HEK293 (cell line): Measurements from ENCODE around the gene DSCAML1.

Source experiments
- CTCF ChIA-PET: fragments of 350-600 bp; formaldehyde crosslinking; extraction: SDS; loops from one replicate; lab custom pipeline; 2021; ENCODE audit warnings: antibody characterized with exemption; lab: Yijun Ruan, JAX
- POLR2A ChIA-PET: fragments of 300-600 bp; formaldehyde crosslinking; extraction: SDS; loops from one replicate; lab custom pipeline; 2020; ENCODE audit warnings: antibody characterized with exemption, inconsistent platforms; lab: Yijun Ruan, JAX
- H3K27ac ChIP-seq: fragments of 200-500 bp; sonication (Bioruptor generic); 2 replicates; pipeline ENCODE4 v1.5.1; 2014; ENCODE audit warnings: low read depth, low read length, control low read depth, inconsistent platforms; ENCODE audit errors: extremely low read depth
- H3K36me3 ChIP-seq, 2 experiments: fragments of 200-500 bp in 1 of 2; sonication (Bioruptor generic) in 1 of 2; 1 replicate in 1 of 2; 2 replicates in 1 of 2; pipeline ENCODE4 v1.5.1; 2014 to 2017; ENCODE audit warnings: inconsistent platforms in 2 of 2, low read length in 2 of 2; ENCODE audit not compliant: control insufficient read depth in 2 of 2, insufficient read depth in 1 of 2
- H3K4me1 ChIP-seq: fragments of 200-500 bp; sonication (Bioruptor generic); 2 replicates; pipeline ENCODE4 v1.5.1; 2014; ENCODE audit warnings: mild to moderate bottlenecking, low read length, inconsistent platforms; ENCODE audit not compliant: control insufficient read depth, insufficient read depth
- H3K4me3 ChIP-seq: 2 replicates; pipeline ENCODE4 v1.5.1; 2011; ENCODE audit warnings: low read depth, mild to moderate bottlenecking, control low read depth, low read length, moderate library complexity
- H3K9me3 ChIP-seq: fragments of 200-500 bp; sonication (Bioruptor generic); 2 replicates; pipeline ENCODE4 v1.5.1; 2014; ENCODE audit warnings: low read depth, low read length, inconsistent platforms; ENCODE audit not compliant: control insufficient read depth, insufficient read depth
- PRDM4 ChIP-seq: fragments of 450-650 bp; formaldehyde crosslinking; IDR thresholded peaks from 2 replicates; pipeline ENCODE4 v1.5.1; 2017; ENCODE audit warnings: missing biosample characterization, missing genetic modification characterization
- ZNF121 ChIP-seq: fragments of 450-650 bp; formaldehyde crosslinking; IDR thresholded peaks from 2 replicates; pipeline ENCODE4 v1.5.1; 2016; ENCODE audit warnings: missing biosample characterization, missing genetic modification characterization
- ZNF16 ChIP-seq: fragments of 450-650 bp; formaldehyde crosslinking; IDR thresholded peaks from 2 replicates; pipeline ENCODE4 v1.5.1; 2016; ENCODE audit warnings: low read depth, missing biosample characterization, missing genetic modification characterization
- ZNF19 ChIP-seq: fragments of 450-650 bp; formaldehyde crosslinking; IDR thresholded peaks from 2 replicates; pipeline ENCODE4; 2016; ENCODE audit warnings: missing biosample characterization, missing genetic modification characterization, low read depth
- ZNF2 ChIP-seq: fragments of 450-650 bp; formaldehyde crosslinking; IDR thresholded peaks from 2 replicates; pipeline ENCODE4 v1.5.1; 2016; ENCODE audit warnings: missing biosample characterization, missing genetic modification characterization
- ZNF23 ChIP-seq: fragments of 450-650 bp; formaldehyde crosslinking; IDR thresholded peaks from 2 replicates; pipeline ENCODE4 v1.5.1; 2016; ENCODE audit warnings: missing biosample characterization, missing genetic modification characterization, borderline replicate concordance
- ZNF266 ChIP-seq: fragments of 450-650 bp; formaldehyde crosslinking; IDR thresholded peaks from 2 replicates; pipeline ENCODE4 v1.5.1; 2016; ENCODE audit warnings: missing biosample characterization, missing genetic modification characterization, low read depth
- ZNF324 ChIP-seq: fragments of 450-650 bp; formaldehyde crosslinking; IDR thresholded peaks from 2 replicates; pipeline ENCODE4 v1.5.1; 2016; ENCODE audit warnings: missing biosample characterization, missing genetic modification characterization
- ZNF335 ChIP-seq: fragments of 450-650 bp; formaldehyde crosslinking; conservative IDR thresholded peaks from 2 replicates; pipeline ENCODE4 v1.5.1; 2016; ENCODE audit warnings: missing biosample characterization, missing genetic modification characterization
- ZNF37A ChIP-seq: fragments of 450-650 bp; IDR thresholded peaks from 2 replicates; pipeline ENCODE4 v1.5.1; 2018; ENCODE audit warnings: missing biosample characterization, missing genetic modification characterization
- ZNF501 ChIP-seq: fragments of 450-650 bp; formaldehyde crosslinking; IDR thresholded peaks from 2 replicates; pipeline ENCODE4 v1.5.1; 2016; ENCODE audit warnings: missing biosample characterization, missing genetic modification characterization
- ZNF558 ChIP-seq: fragments of 450-650 bp; formaldehyde crosslinking; IDR thresholded peaks from 2 replicates; pipeline ENCODE4 v1.5.1; 2016; ENCODE audit warnings: missing biosample characterization, missing genetic modification characterization
- ZNF610 ChIP-seq: fragments of 450-650 bp; formaldehyde crosslinking; IDR thresholded peaks from 2 replicates; pipeline ENCODE4 v1.5.1; 2016; ENCODE audit warnings: missing biosample characterization, missing genetic modification characterization, borderline replicate concordance
- ZNF624 ChIP-seq: fragments of 450-650 bp; formaldehyde crosslinking; IDR thresholded peaks from 2 replicates; pipeline ENCODE4 v1.5.1; 2017; ENCODE audit warnings: missing biosample characterization, missing genetic modification characterization
- ZNF777 ChIP-seq: fragments of 450-650 bp; formaldehyde crosslinking; IDR thresholded peaks from 2 replicates; pipeline ENCODE4 v1.5.1; 2017; ENCODE audit warnings: missing biosample characterization, missing genetic modification characterization, borderline replicate concordance
- TF ChIP-seq, protein P1 (sequence below): fragments of 450-650 bp; formaldehyde crosslinking; IDR thresholded peaks from 2 replicates; pipeline ENCODE4 v1.5.1; 2016; ENCODE audit warnings: missing biosample characterization, missing genetic modification characterization
- TF ChIP-seq, protein P2 (sequence below): fragments of 450-650 bp; formaldehyde crosslinking; IDR thresholded peaks from 2 replicates; pipeline ENCODE4 v1.5.1; 2017; ENCODE audit warnings: missing biosample characterization, mild to moderate bottlenecking, missing genetic modification characterization, moderate library complexity
- TF ChIP-seq, protein P3 (sequence below): fragments of 450-650 bp; formaldehyde crosslinking; optimal IDR thresholded peaks from 2 replicates; pipeline ENCODE3; 2016; ENCODE audit warnings: missing biosample characterization, mild to moderate bottlenecking, missing genetic modification characterization

The DSCAML1 gene

GRCh38 chr11:117511483-117511930 lies 285.5 kb downstream of the DSCAML1 start:
- TF ChIP-seq, protein P1, sequence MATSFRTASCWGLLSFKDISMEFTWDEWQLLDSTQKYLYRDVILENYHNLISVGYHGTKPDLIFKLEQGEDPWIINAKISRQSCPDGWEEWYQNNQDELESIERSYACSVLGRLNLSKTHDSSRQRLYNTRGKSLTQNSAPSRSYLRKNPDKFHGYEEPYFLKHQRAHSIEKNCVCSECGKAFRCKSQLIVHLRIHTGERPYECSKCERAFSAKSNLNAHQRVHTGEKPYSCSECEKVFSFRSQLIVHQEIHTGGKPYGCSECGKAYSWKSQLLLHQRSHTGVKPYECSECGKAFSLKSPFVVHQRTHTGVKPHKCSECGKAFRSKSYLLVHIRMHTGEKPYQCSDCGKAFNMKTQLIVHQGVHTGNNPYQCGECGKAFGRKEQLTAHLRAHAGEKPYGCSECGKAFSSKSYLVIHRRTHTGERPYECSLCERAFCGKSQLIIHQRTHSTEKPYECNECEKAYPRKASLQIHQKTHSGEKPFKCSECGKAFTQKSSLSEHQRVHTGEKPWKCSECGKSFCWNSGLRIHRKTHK (tag by site-specific recombination): no peak
- TF ChIP-seq ZNF121: no peak
- TF ChIP-seq ZNF610 (tag by site-specific recombination): no peak
- TF ChIP-seq ZNF324 (tag by site-specific recombination): no peak
- no peak for TF ChIP-seq ZNF558 (tag by site-specific recombination)
- TF ChIP-seq ZNF37A (tag by site-specific recombination): no peak
- no peak for TF ChIP-seq ZNF23 (tag by site-specific recombination)
- TF ChIP-seq ZNF777: no peak
- TF ChIP-seq ZNF266: no peak
- no peak for TF ChIP-seq ZNF2 (tag by site-specific recombination)
- TF ChIP-seq ZNF624 (tag by site-specific recombination): no peak
- no peak for TF ChIP-seq PRDM4 (tag by site-specific recombination)
- TF ChIP-seq, protein P2, sequence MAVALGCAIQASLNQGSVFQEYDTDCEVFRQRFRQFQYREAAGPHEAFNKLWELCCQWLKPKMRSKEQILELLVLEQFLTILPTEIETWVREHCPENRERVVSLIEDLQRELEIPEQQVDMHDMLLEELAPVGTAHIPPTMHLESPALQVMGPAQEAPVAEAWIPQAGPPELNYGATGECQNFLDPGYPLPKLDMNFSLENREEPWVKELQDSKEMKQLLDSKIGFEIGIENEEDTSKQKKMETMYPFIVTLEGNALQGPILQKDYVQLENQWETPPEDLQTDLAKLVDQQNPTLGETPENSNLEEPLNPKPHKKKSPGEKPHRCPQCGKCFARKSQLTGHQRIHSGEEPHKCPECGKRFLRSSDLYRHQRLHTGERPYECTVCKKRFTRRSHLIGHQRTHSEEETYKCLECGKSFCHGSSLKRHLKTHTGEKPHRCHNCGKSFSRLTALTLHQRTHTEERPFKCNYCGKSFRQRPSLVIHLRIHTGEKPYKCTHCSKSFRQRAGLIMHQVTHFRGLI (tag by site-specific recombination): no peak
- TF ChIP-seq ZNF335: no peak
- H3K9me3 ChIP-seq: no peaks in the 10 kb centered on the region
- CTCF ChIA-PET: no interaction called here
- H3K4me3 ChIP-seq: no peak overlapping the region
- H3K27ac ChIP-seq: no peak overlapping the region
- no peaks in the 10 kb centered on the region for H3K4me1 ChIP-seq
- H3K36me3 ChIP-seq: no peaks in the 10 kb centered on the region
- POLR2A ChIA-PET: no interaction called here

- POLR2A ChIA-PET: no interaction called here
- H3K4me3 ChIP-seq: no peak overlapping the region
- H3K27ac ChIP-seq: no peak overlapping the region
- no peaks in the 10 kb centered on the region for H3K9me3 ChIP-seq
- CTCF ChIA-PET: interaction anchor here (0.6 kb wide), 1 partner anchor 298 kb away, joined by 3 read pairs; no protein-coding TSS in a partner anchor
- H3K4me1 ChIP-seq: no peaks in the 10 kb centered on the region
- no peaks in the 10 kb centered on the region for H3K36me3 ChIP-seq
- no peak for TF ChIP-seq ZNF501 (tag by site-specific recombination)
- TF ChIP-seq, protein P3, sequence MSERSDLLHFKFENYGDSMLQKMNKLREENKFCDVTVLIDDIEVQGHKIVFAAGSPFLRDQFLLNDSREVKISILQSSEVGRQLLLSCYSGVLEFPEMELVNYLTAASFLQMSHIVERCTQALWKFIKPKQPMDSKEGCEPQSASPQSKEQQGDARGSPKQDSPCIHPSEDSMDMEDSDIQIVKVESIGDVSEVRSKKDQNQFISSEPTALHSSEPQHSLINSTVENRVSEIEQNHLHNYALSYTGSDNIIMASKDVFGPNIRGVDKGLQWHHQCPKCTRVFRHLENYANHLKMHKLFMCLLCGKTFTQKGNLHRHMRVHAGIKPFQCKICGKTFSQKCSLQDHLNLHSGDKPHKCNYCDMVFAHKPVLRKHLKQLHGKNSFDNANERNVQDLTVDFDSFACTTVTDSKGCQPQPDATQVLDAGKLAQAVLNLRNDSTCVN (tag by site-specific recombination): no peak
- TF ChIP-seq ZNF19 (tag by site-specific recombination): no peak
- TF ChIP-seq ZNF16: no peak
Observed at GRCh38 chr11:117510646-117511045, 286.4 kb downstream of the DSCAML1 start.
